SK-N-DZ (cell line): ENCODE data around the gene MYLK4. TPM values are rescaled to one million over a fixed set of nuclear protein-coding genes. Genes with fewer than 3 reads are reported as not detected.

Experiments
- DNase-seq: peaks from one replicate; pipeline ENCODE4 v3.0.0-alpha.2; 2015; ENCODE audit warnings: low spot score
- polyA plus RNA-seq, 2 experiments: library from polyadenylated mRNA; depleted of rRNA; stranded (reverse); fragments of >200 nt; gene quantifications; 2 replicates each; pipeline ENCODE4 v1.2.3, GENCODE V29; 2014

The MYLK4 gene
- 0.05 TPM in 1 of 2 replicates, not detected in the other for polyA plus RNA-seq (2014; cell fraction: cytosol; rRNA removed)
- 0.04 and 0.10 TPM in 2 replicates for polyA plus RNA-seq (2014; cell fraction: nucleus; rRNA removed)

- no peak for DNase-seq
Observed at GRCh38 chr6:2750832-2751231, at the start of gene MYLK4. TSS of gene MYLK4 (minus strand) at chr6:2750922. CDS start at chr6:2749294, 1,628 bp downstream.

- no peak for DNase-seq
Observed at GRCh38 chr6:2799936-2800527, 49.3 kb upstream of the MYLK4 start.

DNA sequence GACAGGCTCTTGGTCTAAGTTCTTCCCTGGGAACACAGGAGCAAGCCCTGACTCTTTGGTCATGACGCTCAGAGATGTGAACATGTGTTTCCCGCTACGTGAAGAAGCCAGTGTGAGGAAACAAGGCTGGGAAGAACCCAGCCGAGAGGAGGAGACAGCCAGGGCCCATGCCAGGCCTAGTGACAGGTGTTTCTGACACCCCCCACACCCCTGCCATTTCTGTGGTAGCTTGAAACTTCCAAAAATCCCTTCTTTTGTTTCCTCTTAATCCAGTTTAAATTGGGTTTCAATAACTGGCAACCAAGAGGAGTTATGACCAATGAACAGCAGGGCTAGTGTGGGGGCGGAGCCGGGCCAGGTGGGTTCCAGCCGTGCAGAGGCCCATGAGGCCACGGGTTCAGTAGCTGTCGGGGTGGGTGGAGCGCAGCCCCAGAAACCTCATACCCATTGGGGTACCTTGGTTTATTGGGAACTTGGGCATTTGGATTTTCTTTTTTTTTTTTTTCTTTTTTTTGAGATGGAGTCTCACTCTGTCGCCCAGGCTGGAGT lies 47.9 kb upstream of the MYLK4 start:
- DNase-seq = no peak

GRCh38 chr6:2797564-2798031 lies 46.9 kb upstream of the MYLK4 start:
- no peak for DNase-seq

GRCh38 chr6:2796861-2797260 lies 46.1 kb upstream of the MYLK4 start:
- no peak for DNase-seq

DNA sequence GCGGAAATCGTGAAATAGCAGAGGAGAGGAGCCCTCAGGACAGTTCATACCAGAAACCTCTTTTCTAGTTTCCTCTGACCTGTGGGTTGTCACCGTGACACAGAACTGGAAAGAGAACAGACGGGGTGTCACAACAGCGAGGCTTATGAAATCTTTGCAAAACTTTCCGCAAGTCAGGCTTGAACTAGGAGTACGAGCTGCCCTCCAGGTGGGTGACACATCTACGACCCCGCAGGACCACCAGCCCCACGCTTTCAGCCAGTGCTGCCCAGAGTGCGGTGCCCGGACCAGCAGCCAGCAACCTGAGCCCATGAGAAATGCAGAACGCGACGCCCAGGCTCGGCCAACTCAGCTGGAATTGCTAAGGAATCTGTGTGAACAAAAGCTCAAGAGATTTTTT lies 45.2 kb upstream of the MYLK4 start:
- no peak for DNase-seq

GRCh38 chr6:2795162-2795561 lies 44.4 kb upstream of the MYLK4 start:
- DNase-seq = no peak

GRCh38 chr6:2794171-2794730 lies 43.5 kb upstream of the MYLK4 start:
- no peak for DNase-seq

DNA sequence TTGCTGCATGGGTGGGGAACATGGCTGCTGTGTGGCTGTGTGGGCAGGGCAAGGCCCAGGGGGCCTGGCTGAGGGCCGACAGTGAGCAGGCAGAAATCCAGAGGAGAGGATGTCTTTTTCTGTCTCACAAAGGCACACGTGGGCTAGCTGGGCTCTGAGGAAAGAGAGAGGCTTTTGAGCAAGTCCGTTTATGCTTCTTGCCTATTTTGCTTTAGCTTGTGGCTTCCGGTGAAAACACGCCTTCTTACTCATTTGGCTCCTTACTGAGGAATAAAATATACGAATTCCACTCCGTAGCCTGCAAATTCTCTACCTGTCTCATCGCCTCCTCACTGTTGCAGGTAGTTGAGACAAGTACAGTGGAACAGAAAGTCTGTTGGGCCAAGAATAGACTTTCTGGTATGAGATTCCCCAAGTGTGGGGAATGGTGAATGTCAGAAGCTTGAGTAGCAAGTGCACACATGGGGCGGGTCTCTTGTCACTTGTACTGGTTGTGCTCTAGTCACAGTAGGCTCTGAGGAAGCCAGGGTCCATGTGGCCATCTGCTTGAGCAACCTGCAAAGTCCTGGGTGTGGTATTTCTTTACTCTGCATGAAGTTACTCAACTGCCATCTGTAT lies 42.9 kb upstream of the MYLK4 start:
- no peak for DNase-seq

DNA sequence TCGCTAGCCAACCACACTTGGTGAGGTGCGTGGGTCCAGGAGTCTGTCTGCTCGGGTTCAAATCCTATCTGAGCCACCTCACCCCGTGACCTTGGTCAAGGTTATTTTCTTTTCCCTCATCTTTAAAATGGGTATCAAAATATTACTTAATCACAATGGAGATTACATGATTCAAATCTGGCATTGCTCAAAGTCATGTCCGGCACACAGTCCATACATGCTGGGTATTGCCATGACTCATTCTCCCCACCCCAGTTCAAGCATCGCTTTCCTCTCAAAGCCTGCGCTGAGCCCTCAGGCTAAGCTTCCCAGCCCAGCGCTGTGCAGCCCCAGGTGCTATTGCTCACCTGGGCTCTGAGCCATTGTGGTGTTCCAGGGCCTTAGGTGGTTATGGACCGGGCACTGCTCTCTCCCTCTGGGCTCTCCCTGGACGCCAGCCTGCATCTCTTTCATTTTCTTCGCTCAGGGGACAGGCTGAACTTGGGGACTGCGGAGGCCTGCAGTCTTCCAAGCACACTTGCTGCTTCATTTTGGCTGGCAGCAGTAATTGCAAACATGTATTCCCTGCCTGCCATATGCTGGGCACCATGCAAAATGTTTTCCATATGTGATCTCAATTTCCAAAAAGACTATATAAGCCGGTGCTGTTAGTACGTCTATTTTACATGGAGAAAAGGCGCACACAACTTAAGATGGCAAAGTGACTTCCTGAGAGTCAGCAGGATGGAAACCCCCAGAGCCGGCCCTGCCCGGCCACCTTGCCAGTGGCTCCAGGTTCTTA lies 41.8 kb upstream of the MYLK4 start:
- DNase-seq = no peak

- no peak for DNase-seq
Observed at GRCh38 chr6:2791450-2791974, 40.8 kb upstream of the MYLK4 start.

- DNase-seq = peak; percentile 74
Observed at GRCh38 chr6:2790588-2791449, 40.1 kb upstream of the MYLK4 start.

DNA sequence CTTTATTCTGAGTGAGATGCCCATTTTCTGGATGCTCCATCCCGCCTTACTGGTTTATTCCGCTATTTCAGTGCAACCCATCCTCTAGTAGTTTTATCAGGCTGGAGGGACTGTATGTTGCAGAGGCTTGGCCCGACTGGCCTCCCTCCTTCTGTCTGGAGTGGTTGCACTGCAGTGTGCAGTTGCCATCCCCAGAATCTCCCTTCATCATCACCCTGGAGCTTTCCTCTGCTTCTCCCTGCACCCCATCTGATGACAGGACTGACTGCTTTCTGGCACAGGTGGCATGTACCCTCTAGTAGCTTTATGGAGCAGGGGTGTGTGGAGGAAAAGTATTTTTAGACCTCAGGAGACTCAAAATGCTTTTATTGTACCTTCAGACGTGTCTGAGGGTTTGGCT lies 35.5 kb upstream of the MYLK4 start:
- DNase-seq = no peak

- no peak for DNase-seq
Observed at GRCh38 chr6:2784930-2785329, 34.2 kb upstream of the MYLK4 start.

GRCh38 chr6:2784061-2784460 lies 33.3 kb upstream of the MYLK4 start:
- no peak for DNase-seq

- DNase-seq = no peak
Observed at GRCh38 chr6:2783188-2783963, 32.7 kb upstream of the MYLK4 start.

- DNase-seq = no peak
Observed at GRCh38 chr6:2782825-2783187, 32.1 kb upstream of the MYLK4 start.

DNA sequence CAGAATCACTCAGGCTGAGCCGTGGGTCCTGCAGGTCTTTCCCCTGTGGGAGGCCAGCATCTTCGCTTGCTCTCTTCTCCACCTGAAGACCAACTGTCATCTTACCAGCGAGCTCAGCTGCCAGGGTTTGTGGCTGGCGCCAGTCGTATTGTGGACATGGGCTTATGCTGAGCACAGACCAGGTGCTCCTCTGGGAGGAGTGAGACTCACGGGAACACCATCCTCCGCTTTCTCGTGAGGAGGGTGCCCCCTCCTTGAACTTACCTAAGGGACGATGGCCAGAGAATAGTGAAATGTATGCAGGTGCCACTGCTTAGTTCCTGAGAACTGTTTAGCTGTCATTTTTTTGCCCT lies 31.6 kb upstream of the MYLK4 start:
- DNase-seq = no peak

- DNase-seq = no peak
Observed at GRCh38 chr6:2781685-2782355, 31.1 kb upstream of the MYLK4 start.
